ENCODE data around the gene SNX1. TPM values are rescaled to one million over a fixed set of nuclear protein-coding genes. Genes with fewer than 3 reads are reported as not detected.

The SNX1 gene
- total and polyA plus RNA-seq, 10 of the 15 experiments (the other 5 are each of a cell fraction or from before 2014, with no cell fraction given): 17.8 to 115 (median 96.3) TPM

DNA sequence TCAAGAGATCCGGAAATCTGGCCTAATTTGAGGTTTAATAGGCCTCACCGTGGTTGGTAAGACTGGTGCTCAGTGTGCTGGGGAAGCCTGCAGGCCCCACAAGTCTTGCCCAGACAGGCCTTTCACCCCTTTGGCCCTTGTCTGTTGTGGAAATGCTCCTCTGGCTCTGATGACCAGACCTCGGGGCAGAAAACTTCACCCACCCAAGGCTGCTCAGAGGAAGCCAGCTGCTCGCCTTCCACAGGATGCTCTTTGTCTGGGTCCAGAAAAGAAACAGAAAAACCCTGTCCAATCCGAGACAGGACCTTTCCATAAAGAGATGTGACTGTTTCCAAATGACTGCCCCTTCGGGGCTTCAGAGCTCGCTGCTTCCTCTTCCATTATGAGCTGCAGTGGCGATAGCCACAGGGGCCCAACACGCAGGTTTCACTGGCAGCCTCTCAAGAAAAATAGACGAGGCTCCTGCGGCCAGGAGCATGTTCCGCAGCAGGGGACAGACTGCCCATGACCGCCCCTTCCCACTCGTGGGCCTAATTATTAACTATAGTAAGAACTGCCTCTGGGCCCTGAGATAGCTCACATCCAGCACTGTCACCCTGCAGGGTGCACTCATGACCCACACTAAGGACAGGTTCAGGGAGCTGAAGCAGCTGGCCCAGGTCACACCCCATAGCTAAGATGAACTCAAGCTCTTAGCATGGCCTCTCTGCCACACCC, 48.9 kb downstream of the SNX1 start (continued):
- TF ChIP-seq, protein P1, sequence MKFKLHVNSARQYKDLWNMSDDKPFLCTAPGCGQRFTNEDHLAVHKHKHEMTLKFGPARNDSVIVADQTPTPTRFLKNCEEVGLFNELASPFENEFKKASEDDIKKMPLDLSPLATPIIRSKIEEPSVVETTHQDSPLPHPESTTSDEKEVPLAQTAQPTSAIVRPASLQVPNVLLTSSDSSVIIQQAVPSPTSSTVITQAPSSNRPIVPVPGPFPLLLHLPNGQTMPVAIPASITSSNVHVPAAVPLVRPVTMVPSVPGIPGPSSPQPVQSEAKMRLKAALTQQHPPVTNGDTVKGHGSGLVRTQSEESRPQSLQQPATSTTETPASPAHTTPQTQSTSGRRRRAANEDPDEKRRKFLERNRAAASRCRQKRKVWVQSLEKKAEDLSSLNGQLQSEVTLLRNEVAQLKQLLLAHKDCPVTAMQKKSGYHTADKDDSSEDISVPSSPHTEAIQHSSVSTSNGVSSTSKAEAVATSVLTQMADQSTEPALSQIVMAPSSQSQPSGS (IDR thresholded peaks at IDR 0.05; ENCODE audit: low read length): peak; percentile 64; the same call in 1 of the 2 replicates
- TF ChIP-seq, protein P2, sequence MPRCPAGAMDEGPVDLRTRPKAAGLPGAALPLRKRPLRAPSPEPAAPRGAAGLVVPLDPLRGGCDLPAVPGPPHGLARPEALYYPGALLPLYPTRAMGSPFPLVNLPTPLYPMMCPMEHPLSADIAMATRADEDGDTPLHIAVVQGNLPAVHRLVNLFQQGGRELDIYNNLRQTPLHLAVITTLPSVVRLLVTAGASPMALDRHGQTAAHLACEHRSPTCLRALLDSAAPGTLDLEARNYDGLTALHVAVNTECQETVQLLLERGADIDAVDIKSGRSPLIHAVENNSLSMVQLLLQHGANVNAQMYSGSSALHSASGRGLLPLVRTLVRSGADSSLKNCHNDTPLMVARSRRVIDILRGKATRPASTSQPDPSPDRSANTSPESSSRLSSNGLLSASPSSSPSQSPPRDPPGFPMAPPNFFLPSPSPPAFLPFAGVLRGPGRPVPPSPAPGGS (IDR thresholded peaks at IDR 0.05; ENCODE audit: borderline replicate concordance, insufficient read depth, low read depth, low read length, poor library complexity, severe bottlenecking): peak; percentile 11
- TF ChIP-seq GABPA (IDR thresholded peaks at IDR 0.05; ENCODE audit: low read depth) (no peak), SUZ12 (IDR thresholded peaks at IDR 0.05; ENCODE audit: unreplicated experiment) (no peak), JUND (IDR thresholded peaks at IDR 0.05; ENCODE audit: low read depth, low read length) (0 out of 2 replicates have a peak, but pooled peaks have one; percentile 29), NBN (IDR thresholded peaks at IDR 0.05) (no peak; the same call in 1 of the 2 replicates), TARDBP (IDR thresholded peaks at IDR 0.05; ENCODE audit: borderline replicate concordance) (no peak), CBFB (IDR thresholded peaks at IDR 0.05; ENCODE audit: low read depth) (no peak), ZBED1 (IDR thresholded peaks at IDR 0.05; ENCODE audit: borderline replicate concordance) (peak; percentile 40; the same call in 1 of the 2 replicates), ETV6 (conservative IDR thresholded peaks at IDR 0.05 in 1 of 2, IDR thresholded peaks at IDR 0.05 in 1 of 2; ENCODE audit: borderline replicate concordance in 1 of 2, low read depth in 1 of 2) (peak in 1 of 2 experiments; percentile 91; a peak in 2 of 4 replicates), RAD21 (IDR thresholded peaks at IDR 0.05; ENCODE audit: insufficient read depth, low read depth, low read length) (no peak), CHD1 (IDR thresholded peaks at IDR 0.05; ENCODE audit: low read depth, low read length) (no peak), BMI1 (IDR thresholded peaks at IDR 0.05; ENCODE audit: borderline replicate concordance) (no peak), PML (IDR thresholded peaks at IDR 0.05; ENCODE audit: low read length) (0 out of 2 replicates have a peak, but pooled peaks have one; percentile 42), PAX5 (IDR thresholded peaks at IDR 0.05; ENCODE audit: borderline replicate concordance, low read depth, low read length) (peak; percentile 66), ASH2L (IDR thresholded peaks at IDR 0.05; ENCODE audit: borderline replicate concordance, low read depth) (0 out of 2 replicates have a peak, but pooled peaks have one; percentile 31), GATAD2B (conservative IDR thresholded peaks at IDR 0.05; ENCODE audit: low read depth) (peak; percentile 64), RCOR1 (conservative IDR thresholded peaks at IDR 0.05; ENCODE audit: low read depth, low read length) (no peak)
- TF ChIP-seq, protein P3, sequence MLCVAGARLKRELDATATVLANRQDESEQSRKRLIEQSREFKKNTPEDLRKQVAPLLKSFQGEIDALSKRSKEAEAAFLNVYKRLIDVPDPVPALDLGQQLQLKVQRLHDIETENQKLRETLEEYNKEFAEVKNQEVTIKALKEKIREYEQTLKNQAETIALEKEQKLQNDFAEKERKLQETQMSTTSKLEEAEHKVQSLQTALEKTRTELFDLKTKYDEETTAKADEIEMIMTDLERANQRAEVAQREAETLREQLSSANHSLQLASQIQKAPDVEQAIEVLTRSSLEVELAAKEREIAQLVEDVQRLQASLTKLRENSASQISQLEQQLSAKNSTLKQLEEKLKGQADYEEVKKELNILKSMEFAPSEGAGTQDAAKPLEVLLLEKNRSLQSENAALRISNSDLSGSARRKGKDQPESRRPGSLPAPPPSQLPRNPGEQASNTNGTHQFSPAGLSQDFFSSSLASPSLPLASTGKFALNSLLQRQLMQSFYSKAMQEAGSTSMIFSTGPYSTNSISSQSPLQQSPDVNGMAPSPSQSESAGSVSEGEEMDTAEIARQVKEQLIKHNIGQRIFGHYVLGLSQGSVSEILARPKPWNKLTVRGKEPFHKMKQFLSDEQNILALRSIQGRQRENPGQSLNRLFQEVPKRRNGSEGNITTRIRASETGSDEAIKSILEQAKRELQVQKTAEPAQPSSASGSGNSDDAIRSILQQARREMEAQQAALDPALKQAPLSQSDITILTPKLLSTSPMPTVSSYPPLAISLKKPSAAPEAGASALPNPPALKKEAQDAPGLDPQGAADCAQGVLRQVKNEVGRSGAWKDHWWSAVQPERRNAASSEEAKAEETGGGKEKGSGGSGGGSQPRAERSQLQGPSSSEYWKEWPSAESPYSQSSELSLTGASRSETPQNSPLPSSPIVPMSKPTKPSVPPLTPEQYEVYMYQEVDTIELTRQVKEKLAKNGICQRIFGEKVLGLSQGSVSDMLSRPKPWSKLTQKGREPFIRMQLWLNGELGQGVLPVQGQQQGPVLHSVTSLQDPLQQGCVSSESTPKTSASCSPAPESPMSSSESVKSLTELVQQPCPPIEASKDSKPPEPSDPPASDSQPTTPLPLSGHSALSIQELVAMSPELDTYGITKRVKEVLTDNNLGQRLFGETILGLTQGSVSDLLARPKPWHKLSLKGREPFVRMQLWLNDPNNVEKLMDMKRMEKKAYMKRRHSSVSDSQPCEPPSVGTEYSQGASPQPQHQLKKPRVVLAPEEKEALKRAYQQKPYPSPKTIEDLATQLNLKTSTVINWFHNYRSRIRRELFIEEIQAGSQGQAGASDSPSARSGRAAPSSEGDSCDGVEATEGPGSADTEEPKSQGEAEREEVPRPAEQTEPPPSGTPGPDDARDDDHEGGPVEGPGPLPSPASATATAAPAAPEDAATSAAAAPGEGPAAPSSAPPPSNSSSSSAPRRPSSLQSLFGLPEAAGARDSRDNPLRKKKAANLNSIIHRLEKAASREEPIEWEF (IDR thresholded peaks at IDR 0.05; ENCODE audit: insufficient replicate concordance, low read depth, low read length): no peak
- TF ChIP-seq, protein P4, sequence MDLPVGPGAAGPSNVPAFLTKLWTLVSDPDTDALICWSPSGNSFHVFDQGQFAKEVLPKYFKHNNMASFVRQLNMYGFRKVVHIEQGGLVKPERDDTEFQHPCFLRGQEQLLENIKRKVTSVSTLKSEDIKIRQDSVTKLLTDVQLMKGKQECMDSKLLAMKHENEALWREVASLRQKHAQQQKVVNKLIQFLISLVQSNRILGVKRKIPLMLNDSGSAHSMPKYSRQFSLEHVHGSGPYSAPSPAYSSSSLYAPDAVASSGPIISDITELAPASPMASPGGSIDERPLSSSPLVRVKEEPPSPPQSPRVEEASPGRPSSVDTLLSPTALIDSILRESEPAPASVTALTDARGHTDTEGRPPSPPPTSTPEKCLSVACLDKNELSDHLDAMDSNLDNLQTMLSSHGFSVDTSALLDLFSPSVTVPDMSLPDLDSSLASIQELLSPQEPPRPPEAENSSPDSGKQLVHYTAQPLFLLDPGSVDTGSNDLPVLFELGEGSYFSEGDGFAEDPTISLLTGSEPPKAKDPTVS (IDR thresholded peaks at IDR 0.05; ENCODE audit: low read depth, low read length): no peak

Measured in GM12878 (cell line).